HG03066 (cell line): ENCODE results near the gene ERC2.
"Not testable (repeated sequence)": the region's sequence is repeated elsewhere in the genome, so short reads cannot be mapped to it uniquely, and the experiment has no call there.

Source experiments
- ATAC-seq: cut with Tn5 transposase; IDR thresholded peaks from one replicate; pipeline ENCODE4 v1.9.1; 2021; ENCODE audit warnings: low read depth; ENCODE audit not compliant: unreplicated experiment

ERC2 gene

GRCh38 chr3:56096999-56097398 is 371.3 kb downstream of the ERC2 start:
- ATAC-seq = no peak

GRCh38 chr3:56094170-56094569 is 374.1 kb downstream of the ERC2 start:
- no peak for ATAC-seq

GRCh38 chr3:56089739-56090138 is 378.5 kb downstream of the ERC2 start:
- ATAC-seq = no peak

- ATAC-seq = no peak
Observed at GRCh38 chr3:56087451-56088053, 380.7 kb downstream of the ERC2 start.

- ATAC-seq = no peak
Observed at GRCh38 chr3:56086355-56086754, 381.9 kb downstream of the ERC2 start.

GRCh38 chr3:56081246-56081645 is 387.0 kb downstream of the ERC2 start:
- no peak for ATAC-seq

- ATAC-seq = no peak
Observed at GRCh38 chr3:56076746-56077145, 391.5 kb downstream of the ERC2 start.

GRCh38 chr3:56075089-56075488 is 393.2 kb downstream of the ERC2 start:
- no peak for ATAC-seq

GRCh38 chr3:56069766-56070165 is 398.5 kb downstream of the ERC2 start:
- no peak for ATAC-seq

GRCh38 chr3:56066405-56066804 is 401.9 kb downstream of the ERC2 start:
- not testable (repeated sequence) for ATAC-seq

- no peak for ATAC-seq
Observed at GRCh38 chr3:56064684-56065083, 403.6 kb downstream of the ERC2 start.

GRCh38 chr3:56061279-56061626 is 407.0 kb downstream of the ERC2 start:
- ATAC-seq = no peak

GRCh38 chr3:56060521-56061278 is 407.6 kb downstream of the ERC2 start:
- no peak for ATAC-seq

GRCh38 chr3:56059731-56060130 is 408.5 kb downstream of the ERC2 start:
- ATAC-seq = no peak

- ATAC-seq = no peak
Observed at GRCh38 chr3:56055951-56056350, 412.3 kb downstream of the ERC2 start.

GRCh38 chr3:56055546-56055945 is 412.7 kb downstream of the ERC2 start:
- ATAC-seq = no peak

GRCh38 chr3:56054844-56055243 is 413.4 kb downstream of the ERC2 start:
- no peak for ATAC-seq

GRCh38 chr3:56053727-56054126 is 414.5 kb downstream of the ERC2 start:
- ATAC-seq = no peak

GRCh38 chr3:56052188-56052587 is 416.1 kb downstream of the ERC2 start:
- ATAC-seq = no peak

- no peak for ATAC-seq
Observed at GRCh38 chr3:56051052-56051451, 417.2 kb downstream of the ERC2 start.

GRCh38 chr3:56048946-56049345 is 419.3 kb downstream of the ERC2 start:
- no peak for ATAC-seq

GRCh38 chr3:56048331-56048730 is 419.9 kb downstream of the ERC2 start:
- ATAC-seq = no peak
